GM23338 (cell line): ENCODE data around the gene TMEM140. TPM values are rescaled to one million over a fixed set of nuclear protein-coding genes. Genes with fewer than 3 reads are reported as not detected.

Experiments
- ATAC-seq: fragments of 200-7000 bp; cut with Tn5 transposase; 3 replicates; pipeline ENCODE4 v1.9.1; 2020
- DNase-seq: peaks from one replicate; pipeline ENCODE4 v3.0.0-alpha.2; 2015; ENCODE audit warnings: low spot score
- H2AFZ ChIP-seq: fragments of 200-600 bp; sonication (generic); 2 replicates; pipeline ENCODE4 v1.8.0; 2016; ENCODE audit warnings: antibody characterized with exemption, mild to moderate bottlenecking, moderate library complexity
- H3F3A ChIP-seq: fragments of 200-600 bp; sonication (generic); replicated peaks from 2 replicates; pipeline ENCODE4 v1.8.0; 2017; ENCODE audit warnings: antibody characterized with exemption, mixed run types, low read depth
- H3K27ac ChIP-seq: fragments of 200-600 bp; sonication (generic); 2 replicates; pipeline ENCODE4 v1.6.1; 2016; ENCODE audit warnings: low read depth
- H3K27me3 ChIP-seq: fragments of 200-600 bp; sonication (generic); 2 replicates; pipeline ENCODE4 v1.8.0; 2016; ENCODE audit warnings: mild to moderate bottlenecking, mixed run types, moderate library complexity; ENCODE audit not compliant: insufficient read depth
- H3K36me3 ChIP-seq: fragments of 200-600 bp; sonication (generic); 2 replicates; pipeline ENCODE4 v1.8.0; 2016; ENCODE audit warnings: mild to moderate bottlenecking; ENCODE audit not compliant: insufficient read depth
- H3K4me1 ChIP-seq: fragments of 200-600 bp; sonication (generic); 2 replicates; pipeline ENCODE4 v1.8.0; 2016; ENCODE audit warnings: mild to moderate bottlenecking, moderate library complexity; ENCODE audit not compliant: insufficient read depth
- H3K4me2 ChIP-seq: fragments of 200-600 bp; sonication (generic); 2 replicates; pipeline ENCODE4 v1.7.1; 2017; ENCODE audit warnings: mixed run types
- H3K4me3 ChIP-seq: fragments of 200-600 bp; sonication (generic); 2 replicates; pipeline ENCODE4 v1.6.1; 2016; ENCODE audit warnings: mixed run types
- H3K79me2 ChIP-seq: fragments of 200-600 bp; sonication (generic); replicated peaks from 2 replicates; pipeline ENCODE4 v1.8.0; 2017; ENCODE audit warnings: mild to moderate bottlenecking; ENCODE audit not compliant: insufficient read depth
- H3K9me2 ChIP-seq: fragments of 200-600 bp; sonication (generic); 2 replicates; pipeline ENCODE4 v1.8.0; 2017; ENCODE audit not compliant: insufficient read depth
- H4K20me1 ChIP-seq: fragments of 200-600 bp; sonication (generic); replicated peaks from 2 replicates; pipeline ENCODE4 v1.8.0; 2017; ENCODE audit warnings: mild to moderate bottlenecking; ENCODE audit not compliant: insufficient read depth
- H3K27ac Mint-ChIP-seq: 2 replicates; pipeline ENCODE4 v1.8.0; 2020; ENCODE audit warnings: inconsistent platforms, mild to moderate bottlenecking, moderate library complexity, mixed read lengths
- H3K27me3 Mint-ChIP-seq: 3 replicates; pipeline ENCODE4 v1.8.0; 2022; ENCODE audit warnings: low read depth, mild to moderate bottlenecking, moderate library complexity, mixed read lengths, inconsistent platforms; ENCODE audit not compliant: insufficient read depth, poor library complexity
- H3K36me3 Mint-ChIP-seq: 3 replicates; pipeline ENCODE4 v1.8.0; 2021; ENCODE audit warnings: low read depth, mild to moderate bottlenecking, inconsistent platforms, moderate library complexity, mixed read lengths
- H3K4me1 Mint-ChIP-seq: 3 replicates; pipeline ENCODE4 v1.8.0; 2020; ENCODE audit warnings: mild to moderate bottlenecking, inconsistent platforms, mixed read lengths
- H3K4me3 Mint-ChIP-seq: 3 replicates; pipeline ENCODE4 v1.8.0; 2021; ENCODE audit warnings: moderate library complexity, mild to moderate bottlenecking, inconsistent platforms, mixed read lengths
- H3K9me3 Mint-ChIP-seq: 3 replicates; pipeline ENCODE4 v1.8.0; 2020; ENCODE audit warnings: moderate library complexity, mild to moderate bottlenecking, inconsistent platforms, mixed read lengths
- CREB1 ChIP-seq: fragments of 250-450 bp; sonication (Bioruptor Pico); IDR thresholded peaks from 2 replicates; pipeline ENCODE4 v1.5.0; 2020; ENCODE audit warnings: low read depth, mild to moderate bottlenecking, moderate library complexity
- CTCF ChIP-seq, 2 experiments: fragments of 200-600 bp in 1 of 2; sonication (generic) in 1 of 2; conservative IDR thresholded peaks; 2 replicates each; pipeline versions ENCODE4 v1.5.1 to v1.6.1; 2016 to 2017; ENCODE audit warnings: antibody characterized with exemption in 2 of 2, low read depth in 2 of 2, mild to moderate bottlenecking in 2 of 2, moderate library complexity in 1 of 2
- EZH2 ChIP-seq: fragments of 200-600 bp; sonication (generic); IDR thresholded peaks from one replicate; pipeline ENCODE4 v1.8.0; 2017; ENCODE audit warnings: antibody characterized with exemption, mild to moderate bottlenecking, low read depth; ENCODE audit not compliant: unreplicated experiment
- EZH2phosphoT487 ChIP-seq: fragments of 200-600 bp; sonication (generic); IDR thresholded peaks from one replicate; pipeline ENCODE4 v1.8.1; 2018; ENCODE audit warnings: antibody characterized with exemption; ENCODE audit not compliant: unreplicated experiment
- JUNB ChIP-seq: IDR thresholded peaks from one replicate; pipeline ENCODE4 v1.6.1; 2016; ENCODE audit warnings: antibody characterized with exemption; ENCODE audit not compliant: unreplicated experiment
- NANOG ChIP-seq: IDR thresholded peaks from 2 replicates; pipeline ENCODE4 v1.6.1; 2016; ENCODE audit warnings: antibody characterized with exemption, borderline replicate concordance
- POLR2AphosphoS5 ChIP-seq: IDR thresholded peaks from 2 replicates; pipeline ENCODE4 v1.6.1; 2016; ENCODE audit warnings: antibody characterized with exemption, low read depth
- STAT1 ChIP-seq: IDR thresholded peaks from one replicate; pipeline ENCODE4 v1.6.1; 2016; ENCODE audit warnings: antibody characterized with exemption; ENCODE audit not compliant: unreplicated experiment
- ZNF114 ChIP-seq: fragments of 250-450 bp; sonication (Bioruptor Pico); IDR thresholded peaks from 2 replicates; pipeline ENCODE4 v1.5.0; 2020; ENCODE audit warnings: mild to moderate bottlenecking, moderate library complexity
- ZNF331 ChIP-seq: fragments of 250-450 bp; sonication (Bioruptor Pico); IDR thresholded peaks from 2 replicates; pipeline ENCODE4 v1.5.0; 2020; ENCODE audit warnings: low read depth, mild to moderate bottlenecking, moderate library complexity
- ZNF462 ChIP-seq: fragments of 250-450 bp; sonication (Bioruptor Pico); IDR thresholded peaks from 2 replicates; pipeline ENCODE4 v1.5.0; 2020; ENCODE audit warnings: mild to moderate bottlenecking, moderate library complexity
- polyA plus RNA-seq: library from polyadenylated mRNA; unstranded; fragments of >200 nt; fragmentation: Nextera tagmentation; extraction: Ambion mirVana; gene quantifications from 2 replicates; pipeline ENCODE4 v1.2.1, GENCODE V29; 2016
- total RNA-seq: library from RNA; depleted of rRNA; stranded (reverse); fragments of >200 nt; shearing (Covaris generic); gene quantifications from 2 replicates; pipeline ENCODE4 v1.2.3, GENCODE V29; 2014
- TF ChIP-seq, protein P1 (sequence below): IDR thresholded peaks from one replicate; pipeline ENCODE4 v1.6.1; 2018; ENCODE audit warnings: antibody characterized with exemption; ENCODE audit not compliant: unreplicated experiment
- TF ChIP-seq, protein P2 (sequence below): IDR thresholded peaks from 2 replicates; pipeline ENCODE4 v1.6.1; 2016; ENCODE audit warnings: antibody characterized with exemption

Gene TMEM140
- total and polyA plus RNA-seq, 2 experiments from 2014 or later: 2.7 TPM; not detected in 1

DNA sequence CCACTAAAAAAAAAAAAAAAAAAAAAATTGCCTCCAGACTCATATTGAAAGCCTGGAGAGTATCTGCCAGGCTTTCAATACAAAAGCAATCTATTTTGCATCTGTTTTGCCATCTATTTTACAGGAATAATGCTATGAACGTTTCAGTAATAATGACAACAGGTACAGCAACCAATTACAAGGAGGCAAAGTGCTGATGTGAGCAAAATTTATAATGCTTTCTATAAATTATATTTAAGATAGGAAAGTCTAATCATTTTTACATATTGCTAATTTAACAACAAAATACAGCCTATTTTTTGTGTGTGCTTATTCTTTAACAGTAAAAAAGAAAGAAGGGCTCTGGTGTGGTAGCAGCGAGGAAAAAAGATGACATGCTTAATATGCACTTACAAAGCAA, 53.5 kb downstream of the TMEM140 start:
- H3K4me3 Mint-ChIP-seq: no peak overlapping the region

More for the DNA sequence above, 53.5 kb downstream of the TMEM140 start:
- no peak for TF ChIP-seq EZH2phosphoT487
- no peak for TF ChIP-seq CTCF (conservative IDR thresholded peaks at IDR 0.05; ENCODE audit: low read depth in 2 of 2)
- no peak for TF ChIP-seq STAT1
- TF ChIP-seq NANOG: no peak
- TF ChIP-seq POLR2AphosphoS5: no peak
- TF ChIP-seq, protein P1, sequence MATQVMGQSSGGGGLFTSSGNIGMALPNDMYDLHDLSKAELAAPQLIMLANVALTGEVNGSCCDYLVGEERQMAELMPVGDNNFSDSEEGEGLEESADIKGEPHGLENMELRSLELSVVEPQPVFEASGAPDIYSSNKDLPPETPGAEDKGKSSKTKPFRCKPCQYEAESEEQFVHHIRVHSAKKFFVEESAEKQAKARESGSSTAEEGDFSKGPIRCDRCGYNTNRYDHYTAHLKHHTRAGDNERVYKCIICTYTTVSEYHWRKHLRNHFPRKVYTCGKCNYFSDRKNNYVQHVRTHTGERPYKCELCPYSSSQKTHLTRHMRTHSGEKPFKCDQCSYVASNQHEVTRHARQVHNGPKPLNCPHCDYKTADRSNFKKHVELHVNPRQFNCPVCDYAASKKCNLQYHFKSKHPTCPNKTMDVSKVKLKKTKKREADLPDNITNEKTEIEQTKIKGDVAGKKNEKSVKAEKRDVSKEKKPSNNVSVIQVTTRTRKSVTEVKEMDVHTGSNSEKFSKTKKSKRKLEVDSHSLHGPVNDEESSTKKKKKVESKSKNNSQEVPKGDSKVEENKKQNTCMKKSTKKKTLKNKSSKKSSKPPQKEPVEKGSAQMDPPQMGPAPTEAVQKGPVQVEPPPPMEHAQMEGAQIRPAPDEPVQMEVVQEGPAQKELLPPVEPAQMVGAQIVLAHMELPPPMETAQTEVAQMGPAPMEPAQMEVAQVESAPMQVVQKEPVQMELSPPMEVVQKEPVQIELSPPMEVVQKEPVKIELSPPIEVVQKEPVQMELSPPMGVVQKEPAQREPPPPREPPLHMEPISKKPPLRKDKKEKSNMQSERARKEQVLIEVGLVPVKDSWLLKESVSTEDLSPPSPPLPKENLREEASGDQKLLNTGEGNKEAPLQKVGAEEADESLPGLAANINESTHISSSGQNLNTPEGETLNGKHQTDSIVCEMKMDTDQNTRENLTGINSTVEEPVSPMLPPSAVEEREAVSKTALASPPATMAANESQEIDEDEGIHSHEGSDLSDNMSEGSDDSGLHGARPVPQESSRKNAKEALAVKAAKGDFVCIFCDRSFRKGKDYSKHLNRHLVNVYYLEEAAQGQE: no peak
- TF ChIP-seq CREB1: no peak
- TF ChIP-seq, protein P2, sequence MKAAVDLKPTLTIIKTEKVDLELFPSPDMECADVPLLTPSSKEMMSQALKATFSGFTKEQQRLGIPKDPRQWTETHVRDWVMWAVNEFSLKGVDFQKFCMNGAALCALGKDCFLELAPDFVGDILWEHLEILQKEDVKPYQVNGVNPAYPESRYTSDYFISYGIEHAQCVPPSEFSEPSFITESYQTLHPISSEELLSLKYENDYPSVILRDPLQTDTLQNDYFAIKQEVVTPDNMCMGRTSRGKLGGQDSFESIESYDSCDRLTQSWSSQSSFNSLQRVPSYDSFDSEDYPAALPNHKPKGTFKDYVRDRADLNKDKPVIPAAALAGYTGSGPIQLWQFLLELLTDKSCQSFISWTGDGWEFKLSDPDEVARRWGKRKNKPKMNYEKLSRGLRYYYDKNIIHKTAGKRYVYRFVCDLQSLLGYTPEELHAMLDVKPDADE: no peak
- no peak for TF ChIP-seq ZNF331 (CRISPR knock-in tag)
- no peak for TF ChIP-seq JUNB
- TF ChIP-seq ZNF114 (CRISPR knock-in tag): no peak
- TF ChIP-seq ZNF462: no peak
- TF ChIP-seq EZH2: no peak
- Histone ChIP-seq H3K36me3 (no peaks in the 10 kb centered on the region), H2AFZ (no peak overlapping the region), H3K4me3 (no peak overlapping the region), H3K27ac (no peak overlapping the region), H3K4me2 (no peak overlapping the region), H3F3A (no peaks in the 10 kb centered on the region), H4K20me1 (no peaks in the 10 kb centered on the region), H3K9me2 (no peaks in the 10 kb centered on the region), H3K27me3 (no peaks in the 10 kb centered on the region), H3K4me1 (peaks cover 10% of the 10 kb centered on the region; the same call in 1 of the 2 replicates), H3K79me2 (no peaks in the 10 kb centered on the region)
- H3K36me3 Mint-ChIP-seq: peaks cover 5% of the 10 kb centered on the region
- H3K9me3 Mint-ChIP-seq: no peaks in the 10 kb centered on the region
- peaks cover 2% of the 10 kb centered on the region for H3K27me3 Mint-ChIP-seq
- no peak overlapping the region for H3K27ac Mint-ChIP-seq
- no peak for DNase-seq
- H3K4me1 Mint-ChIP-seq: peaks cover 17% of the 10 kb centered on the region
- ATAC-seq: no peak
